ENCODE measurements around the gene KIZ. TPM values are rescaled to one million over a fixed set of nuclear protein-coding genes. Genes with fewer than 3 reads are reported as not detected.

KIZ gene
- total RNA-seq, 6 donors from 2014 or later = 7.9 to 29.3 (median 15.2) TPM

- no peak for DNase-seq
- ATAC-seq (ENCODE audit: low FRiP score in 2 of 2) = no peak
- Histone ChIP-seq H3K27me3 (no peaks in the 10 kb centered on the region), H3K4me3 (no peak overlapping the region), H3K27ac (no peak overlapping the region), H3K4me1 (no peaks in the 10 kb centered on the region), H3K9me3 (no peaks in the 10 kb centered on the region), H3K36me3 (peaks cover 0 to 5% (median 0%) of the 10 kb centered on the region in 4 donors)
- no peak for TF ChIP-seq CTCF (IDR thresholded peaks at IDR 0.05)
- TF ChIP-seq POLR2A (IDR thresholded peaks at IDR 0.05) = no peak
- TF ChIP-seq POLR2AphosphoS5 (IDR thresholded peaks at IDR 0.05) = no peak
- TF ChIP-seq EP300 (IDR thresholded peaks at IDR 0.05) = no peak
- 90% methylated on average over 4 of the region's 4 CpGs for WGBS, 2 donors
Observed at GRCh38 chr20:21203088-21203656, 77.3 kb downstream of the KIZ start.

- no peaks in the 10 kb centered on the region for H3K4me1 ChIP-seq
- 90 to 92% methylated on average over 3 of the region's 3 CpGs for whole genome bisulfite sequencing, 2 donors
- peaks cover 0 to 5% (median 0%) of the 10 kb centered on the region in 4 donors for H3K36me3 ChIP-seq
- H3K9me3 ChIP-seq = no peaks in the 10 kb centered on the region
- ATAC-seq (ENCODE audit: low FRiP score in 2 of 2) (no peak), DNase-seq (no peak)
- H3K4me3 ChIP-seq = no peak overlapping the region
- H3K27ac ChIP-seq = no peak overlapping the region
- TF ChIP-seq EP300 (IDR thresholded peaks at IDR 0.05) (no peak), CTCF (IDR thresholded peaks at IDR 0.05) (no peak), POLR2AphosphoS5 (IDR thresholded peaks at IDR 0.05) (no peak), POLR2A (IDR thresholded peaks at IDR 0.05) (no peak)
- no peaks in the 10 kb centered on the region for H3K27me3 ChIP-seq
Observed at GRCh38 chr20:21206584-21206983, 80.7 kb downstream of the KIZ start.

- no peak overlapping the region for H3K4me3 ChIP-seq
- H3K27me3 ChIP-seq = no peaks in the 10 kb centered on the region
- H3K27ac ChIP-seq = no peak overlapping the region
- TF ChIP-seq CTCF (IDR thresholded peaks at IDR 0.05) = no peak
- no peak for TF ChIP-seq POLR2A (IDR thresholded peaks at IDR 0.05)
- no peak for TF ChIP-seq POLR2AphosphoS5 (IDR thresholded peaks at IDR 0.05)
- TF ChIP-seq EP300 (IDR thresholded peaks at IDR 0.05) = no peak
- 81 to 93% methylated on average over 3 of the region's 3 CpGs for whole genome bisulfite sequencing, 2 donors
- ATAC-seq (ENCODE audit: low FRiP score in 2 of 2) (no peak), DNase-seq (no peak)
- H3K9me3 ChIP-seq = no peaks in the 10 kb centered on the region
- H3K36me3 ChIP-seq = peaks cover 0 to 5% (median 0%) of the 10 kb centered on the region in 4 donors
- H3K4me1 ChIP-seq = no peaks in the 10 kb centered on the region
Observed at GRCh38 chr20:21208999-21209398, 83.1 kb downstream of the KIZ start.

GRCh38 chr20:21209668-21210067 is 83.8 kb downstream of the KIZ start:
- DNase-seq = no peak

More at GRCh38 chr20:21209668-21210067, 83.8 kb downstream of the KIZ start:
- Histone ChIP-seq H3K27ac (no peak overlapping the region), H3K36me3 (peaks cover 0 to 5% (median 0%) of the 10 kb centered on the region in 4 donors), H3K4me3 (no peak overlapping the region), H3K4me1 (no peaks in the 10 kb centered on the region), H3K27me3 (no peaks in the 10 kb centered on the region), H3K9me3 (no peaks in the 10 kb centered on the region)
- TF ChIP-seq POLR2AphosphoS5 (IDR thresholded peaks at IDR 0.05) = no peak
- TF ChIP-seq CTCF (IDR thresholded peaks at IDR 0.05) = no peak
- TF ChIP-seq POLR2A (IDR thresholded peaks at IDR 0.05) = no peak
- TF ChIP-seq EP300 (IDR thresholded peaks at IDR 0.05) = no peak
- no peak for ATAC-seq (ENCODE audit: low FRiP score in 2 of 2)
- 97 to 98% methylated on average over 1 of the region's 1 CpG for WGBS, 2 donors

All from upper lobe of left lung (tissue), 6 donors.